ENCODE measurements around the gene CHMP6. TPM values are rescaled to one million over a fixed set of nuclear protein-coding genes. Genes with fewer than 3 reads are reported as not detected.
A peak's percentile ranks its signal among the peaks of the same experiment; 100 is the strongest.

CHMP6 gene
- total RNA-seq, 4 donors from 2014 or later: 30.6 to 46.3 (median 40.2) TPM

DNA sequence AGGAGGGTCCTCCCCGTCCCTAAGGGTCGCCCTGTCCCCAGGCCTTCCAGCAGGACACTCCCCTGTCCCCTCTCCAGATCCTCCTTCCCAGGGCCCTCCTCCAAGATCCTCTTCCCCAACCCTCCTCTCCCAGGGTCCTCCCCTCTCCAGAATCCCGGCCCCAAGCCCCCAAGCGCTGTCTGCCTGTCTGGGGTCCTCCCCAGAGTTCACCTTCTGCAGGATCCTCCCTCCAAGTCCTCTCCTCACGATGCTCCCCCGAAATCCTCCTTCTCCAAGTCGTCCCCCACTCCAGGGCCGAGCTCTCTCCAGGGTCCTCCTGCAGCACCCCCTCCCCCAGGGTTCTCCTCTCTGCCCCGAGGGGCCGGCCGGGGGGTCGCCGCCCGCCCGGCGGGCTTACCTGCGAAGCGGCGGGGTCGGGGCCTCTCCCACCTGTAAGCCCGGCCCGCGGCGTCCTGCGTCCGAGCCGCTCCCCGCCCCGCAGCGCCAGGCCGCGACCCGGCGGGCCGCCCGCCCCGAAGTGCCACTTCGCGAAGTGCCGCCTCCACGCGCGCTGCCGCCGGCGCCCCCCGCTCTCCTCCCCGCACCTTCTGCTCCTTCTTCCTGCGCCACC lies 42.6 kb downstream of the CHMP6 start:
- Histone ChIP-seq H3K27ac (peak overlapping the region in 3 of 4 donors; percentile 66 to 88 (median 71)), H3K27me3 (peaks cover 0 to under 1% of the 10 kb centered on the region in 2 donors), H3K4me3 (peak overlapping the region; percentile 43 to 74 (median 60)), H3K9me3 (no peaks in the 10 kb centered on the region), H3K36me3 (peaks cover 0 to 21% (median 0%) of the 10 kb centered on the region in 3 donors), H3K4me1 (peaks cover 0 to 63% (median 32%) of the 10 kb centered on the region in 4 donors)
- WGBS, 2 donors: 1 to 4% methylated on average over 8 to 39 of the region's 49 CpGs
- TF ChIP-seq POLR2A (IDR thresholded peaks at IDR 0.05) (no peak), EP300 (IDR thresholded peaks at IDR 0.05) (no peak)
- TF ChIP-seq, protein P1, sequence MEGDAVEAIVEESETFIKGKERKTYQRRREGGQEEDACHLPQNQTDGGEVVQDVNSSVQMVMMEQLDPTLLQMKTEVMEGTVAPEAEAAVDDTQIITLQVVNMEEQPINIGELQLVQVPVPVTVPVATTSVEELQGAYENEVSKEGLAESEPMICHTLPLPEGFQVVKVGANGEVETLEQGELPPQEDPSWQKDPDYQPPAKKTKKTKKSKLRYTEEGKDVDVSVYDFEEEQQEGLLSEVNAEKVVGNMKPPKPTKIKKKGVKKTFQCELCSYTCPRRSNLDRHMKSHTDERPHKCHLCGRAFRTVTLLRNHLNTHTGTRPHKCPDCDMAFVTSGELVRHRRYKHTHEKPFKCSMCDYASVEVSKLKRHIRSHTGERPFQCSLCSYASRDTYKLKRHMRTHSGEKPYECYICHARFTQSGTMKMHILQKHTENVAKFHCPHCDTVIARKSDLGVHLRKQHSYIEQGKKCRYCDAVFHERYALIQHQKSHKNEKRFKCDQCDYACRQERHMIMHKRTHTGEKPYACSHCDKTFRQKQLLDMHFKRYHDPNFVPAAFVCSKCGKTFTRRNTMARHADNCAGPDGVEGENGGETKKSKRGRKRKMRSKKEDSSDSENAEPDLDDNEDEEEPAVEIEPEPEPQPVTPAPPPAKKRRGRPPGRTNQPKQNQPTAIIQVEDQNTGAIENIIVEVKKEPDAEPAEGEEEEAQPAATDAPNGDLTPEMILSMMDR (IDR thresholded peaks at IDR 0.05): no peak
- DNase-seq (ENCODE audit: low spot score in 2 of 2): no peak

DNA sequence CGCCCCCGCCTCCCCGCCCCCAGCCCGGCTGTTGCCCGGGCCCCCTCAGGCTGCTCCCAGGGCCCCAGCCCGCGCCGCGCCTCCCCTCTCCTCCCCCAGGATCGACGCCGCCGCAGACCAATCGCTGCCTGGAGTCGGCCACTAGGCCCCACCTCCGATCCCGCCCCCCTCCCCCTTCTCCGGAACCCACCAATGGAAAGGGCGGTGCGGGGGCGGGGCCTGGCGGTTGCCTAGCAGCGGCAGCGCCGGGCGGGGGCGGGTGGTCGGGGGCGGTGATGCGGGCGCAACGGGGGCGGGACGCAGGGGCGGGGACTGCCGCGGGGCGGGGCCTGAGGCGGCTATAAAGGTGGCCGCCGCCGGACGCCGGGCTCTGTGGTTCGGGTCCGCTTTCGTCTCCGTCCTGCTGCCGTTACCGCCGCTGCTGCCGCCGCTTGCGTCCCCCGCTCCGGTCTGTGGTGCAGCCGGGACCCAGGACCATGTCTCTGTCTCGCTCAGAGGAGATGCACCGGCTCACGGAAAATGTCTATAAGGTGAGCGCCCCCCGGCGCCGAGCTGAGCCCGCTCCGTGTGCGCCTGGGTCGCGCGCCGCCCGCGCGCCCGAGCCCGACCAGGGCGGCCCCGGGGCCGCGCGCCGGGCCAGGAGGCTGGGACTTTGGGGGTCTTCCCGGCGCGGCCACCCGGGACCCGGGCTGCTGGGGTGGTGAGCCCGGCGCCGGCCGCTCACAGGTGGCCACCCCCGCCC lies 43.3 kb downstream of the CHMP6 start, which contains the start of gene BAIAP2:
Gene BAIAP2, plus strand, starts transcription at position 373 of the 742 bp plus-strand sequence. Its CDS starts 104 bp downstream, at position 477.
- Histone ChIP-seq H3K27me3 (no peaks in the 10 kb centered on the region), H3K4me3 (peak within 1 kb of the TSS; percentile 48 to 74 (median 60)), H3K27ac (peak within 1 kb of the TSS; percentile 21 to 88 (median 69)), H3K9me3 (no peaks in the 10 kb centered on the region), H3K4me1 (peaks cover 0 to 70% (median 34%) of the 10 kb centered on the region in 4 donors), H3K36me3 (peaks cover 0 to 21% (median 0%) of the 10 kb centered on the region in 3 donors)
- TF ChIP-seq POLR2A (IDR thresholded peaks at IDR 0.05) (peak; percentile 95), EP300 (IDR thresholded peaks at IDR 0.05) (peak; percentile 13 to 99)
- TF ChIP-seq, protein P1 (IDR thresholded peaks at IDR 0.05): peak in 2 of 5 experiments; percentile 32 to 36
- DNase-seq (ENCODE audit: low spot score in 2 of 2): peak; percentile 93 to 96
- 0 to 1% methylated on average over 4 to 38 of the region's 92 CpGs for WGBS, 2 donors

DNA sequence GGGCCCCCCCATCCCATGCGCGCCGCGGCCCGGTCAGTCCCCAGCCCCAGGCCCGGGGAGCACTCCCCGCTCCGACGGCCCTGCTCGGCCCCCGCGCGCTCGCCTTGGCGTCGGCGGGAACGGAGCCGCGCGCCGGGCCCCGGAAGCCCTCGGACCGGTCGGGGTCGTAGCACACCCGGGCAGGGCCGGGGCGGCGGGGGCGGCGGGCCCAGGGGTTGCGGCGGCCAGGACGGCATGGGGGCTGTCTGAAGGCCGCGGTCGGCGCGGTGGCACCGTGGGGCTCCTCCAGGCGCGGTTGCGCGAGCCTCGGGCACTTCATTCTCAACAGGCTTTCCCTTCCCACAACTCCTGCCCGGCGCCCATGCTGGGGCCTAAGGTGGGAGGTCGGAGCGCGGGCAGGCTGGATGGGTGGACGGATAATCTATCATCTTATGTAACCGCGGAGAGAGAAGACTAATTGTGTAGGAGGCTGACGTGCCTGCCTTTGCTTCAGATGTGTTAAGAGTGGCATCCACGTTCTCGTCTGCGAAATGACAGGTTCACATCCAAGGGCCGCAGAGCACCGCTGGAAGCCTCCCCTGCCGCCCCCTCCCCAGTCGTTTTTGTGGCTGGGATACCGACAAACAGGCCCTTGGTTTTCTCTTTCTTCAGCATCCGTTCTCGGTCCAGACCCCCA lies 44.0 kb downstream of the CHMP6 start:
- peaks cover 0 to 77% (median 41%) of the 10 kb centered on the region in 4 donors for H3K4me1 ChIP-seq
- no peaks in the 10 kb centered on the region for H3K9me3 ChIP-seq
- no peaks in the 10 kb centered on the region for H3K27me3 ChIP-seq
- no peak for DNase-seq (ENCODE audit: low spot score in 2 of 2)
- 10 to 18% methylated on average over 19 to 51 of the region's 66 CpGs for whole genome bisulfite sequencing, 2 donors
- H3K36me3 ChIP-seq: peaks cover 0 to 18% (median 0%) of the 10 kb centered on the region in 3 donors
- H3K27ac ChIP-seq: peak overlapping the region; percentile 21 to 88 (median 66)
- peak overlapping the region; percentile 35 to 74 (median 60) for H3K4me3 ChIP-seq
- TF ChIP-seq POLR2A (IDR thresholded peaks at IDR 0.05) (no peak), EP300 (IDR thresholded peaks at IDR 0.05) (peak in 1 of 2 donors; percentile 29)
- TF ChIP-seq, protein P1 (IDR thresholded peaks at IDR 0.05): no peak

DNA sequence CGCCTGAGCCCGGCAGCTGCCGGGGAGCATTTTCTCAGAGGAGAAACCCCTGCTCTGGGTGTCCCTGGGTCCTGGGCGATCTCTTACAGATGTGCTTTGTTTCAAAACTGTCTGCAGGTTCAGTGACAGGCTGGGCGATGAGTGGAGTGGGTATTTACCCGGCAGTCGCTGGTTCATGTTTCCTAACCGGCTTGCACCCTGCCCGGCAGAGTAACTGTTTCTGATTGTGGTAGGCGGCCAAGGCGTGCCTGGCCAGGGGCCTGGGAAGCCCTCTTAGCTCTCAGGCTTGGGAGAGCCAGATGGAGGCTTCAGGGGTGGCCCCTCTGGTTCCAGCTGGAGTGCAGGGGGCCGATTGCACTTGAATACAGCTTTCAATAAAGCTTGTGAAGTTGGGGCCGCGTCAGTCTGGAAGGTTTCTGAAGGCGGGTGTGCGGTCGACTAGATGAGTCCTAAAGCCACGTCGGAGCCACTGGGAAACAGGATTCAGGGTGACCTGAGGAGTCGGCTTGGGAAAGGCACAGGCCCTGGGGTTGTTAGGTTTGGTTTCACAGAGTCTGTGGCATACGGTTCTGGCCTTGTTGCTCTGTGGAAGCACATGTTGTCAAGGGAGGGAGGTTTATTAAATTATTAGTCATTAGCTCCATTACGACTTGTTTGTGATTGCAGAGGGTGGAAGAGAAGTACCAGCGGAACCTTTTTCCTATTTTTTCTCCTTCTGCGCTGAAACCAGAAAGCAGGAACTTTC lies 44.7 kb downstream of the CHMP6 start:
- H3K36me3 ChIP-seq: peaks cover 0 to 13% (median 0%) of the 10 kb centered on the region in 3 donors
- 42 to 51% methylated on average over 20 to 24 of the region's 24 CpGs for WGBS, 2 donors
- H3K4me1 ChIP-seq: peaks cover 0 to 84% (median 46%) of the 10 kb centered on the region in 4 donors
- peak overlapping the region in 3 of 4 donors; percentile 61 to 88 (median 72) for H3K27ac ChIP-seq
- H3K9me3 ChIP-seq: no peaks in the 10 kb centered on the region
- TF ChIP-seq, protein P1 (IDR thresholded peaks at IDR 0.05): no peak
- TF ChIP-seq EP300 (IDR thresholded peaks at IDR 0.05): peak in 1 of 2 donors; percentile 24
- peak overlapping the region; percentile 35 to 74 (median 60) for H3K4me3 ChIP-seq
- no peak for DNase-seq (ENCODE audit: low spot score in 2 of 2)
- no peaks in the 10 kb centered on the region for H3K27me3 ChIP-seq

Data from tibial nerve (tissue), 4 donors.